GM23248 (cell line): Measurements from ENCODE around the gene IMMT. TPM values are rescaled to one million over a fixed set of nuclear protein-coding genes. Genes with fewer than 3 reads are reported as not detected.

Experiments
- DNase-seq: peaks from one replicate; pipeline ENCODE4 v3.0.0-alpha.2; 2015
- H2AFZ ChIP-seq: fragments of 200-600 bp; sonication (generic); 2 replicates; pipeline ENCODE4 v1.6.1; 2016; ENCODE audit warnings: antibody characterized with exemption
- H3F3A ChIP-seq: fragments of 200-600 bp; sonication (generic); 2 replicates; pipeline ENCODE4 v1.6.1; 2016; ENCODE audit warnings: mild to moderate bottlenecking, antibody characterized with exemption, mixed run types; ENCODE audit not compliant: insufficient read depth
- H3K27ac ChIP-seq: fragments of 200-600 bp; sonication (generic); 2 replicates; pipeline ENCODE4 v1.5.1; 2016; ENCODE audit warnings: mild to moderate bottlenecking
- H3K27me3 ChIP-seq: fragments of 200-600 bp; sonication (generic); replicated peaks from 2 replicates; pipeline ENCODE4 v1.6.1; 2016; ENCODE audit warnings: mild to moderate bottlenecking; ENCODE audit not compliant: insufficient read depth
- H3K36me3 ChIP-seq: fragments of 200-600 bp; sonication (generic); 2 replicates; pipeline ENCODE4 v1.6.1; 2016; ENCODE audit warnings: low read depth, mild to moderate bottlenecking
- H3K4me1 ChIP-seq: fragments of 200-600 bp; sonication (generic); 2 replicates; pipeline ENCODE4 v1.6.1; 2016; ENCODE audit warnings: mild to moderate bottlenecking; ENCODE audit not compliant: insufficient read depth
- H3K4me2 ChIP-seq: fragments of 200-600 bp; sonication (generic); one replicate; pipeline ENCODE4 v1.6.1; 2016; ENCODE audit warnings: mild to moderate bottlenecking; ENCODE audit not compliant: unreplicated experiment
- H3K4me3 ChIP-seq: fragments of 200-600 bp; sonication (generic); 2 replicates; pipeline ENCODE4 v1.5.1; 2016; ENCODE audit warnings: mild to moderate bottlenecking
- H3K79me2 ChIP-seq: fragments of 200-600 bp; sonication (generic); 2 replicates; pipeline ENCODE4 v1.6.1; 2016; ENCODE audit warnings: mild to moderate bottlenecking; ENCODE audit not compliant: insufficient read depth
- H3K9ac ChIP-seq: fragments of 200-600 bp; sonication (generic); 2 replicates; pipeline ENCODE4 v1.6.1; 2016; ENCODE audit warnings: mild to moderate bottlenecking
- H3K9me2 ChIP-seq: fragments of 200-600 bp; sonication (generic); 2 replicates; pipeline ENCODE4 v1.6.1; 2016; ENCODE audit warnings: mixed run types, mild to moderate bottlenecking, moderate library complexity; ENCODE audit not compliant: insufficient read depth
- H3K9me3 ChIP-seq: fragments of 200-600 bp; sonication (generic); one replicate; pipeline ENCODE4 v1.6.1; 2017; ENCODE audit warnings: low read depth
- H4K20me1 ChIP-seq: fragments of 200-600 bp; sonication (generic); 2 replicates; pipeline ENCODE4 v1.6.0; 2016; ENCODE audit not compliant: insufficient read depth
- EZH2 ChIP-seq: fragments of 200-600 bp; sonication (generic); IDR thresholded peaks from 2 replicates; pipeline ENCODE4 v1.6.1; 2018; ENCODE audit warnings: antibody characterized with exemption, mild to moderate bottlenecking; ENCODE audit not compliant: insufficient read depth, poor library complexity, severe bottlenecking
- EZH2phosphoT487 ChIP-seq: fragments of 200-600 bp; sonication (generic); IDR thresholded peaks from 2 replicates; pipeline ENCODE4 v1.6.1; 2018; ENCODE audit warnings: antibody characterized with exemption, moderate library complexity, mild to moderate bottlenecking, low read depth; ENCODE audit not compliant: insufficient read depth
- WGBS, 2 experiments: methylation state at CpG; one replicate each; pipeline ENCODE4 v1.1.6; 2015 to 2017; ENCODE audit warnings: low lambda C conversion rate in 2 of 2, low coverage in 1 of 2; ENCODE audit errors: missing lambda C conversion rate in 2 of 2; 5-methylcytosine and 5-hydroxymethylcytosine counted together
- in situ Hi-C: fragments of 300-500 bp; cut with MboI; formaldehyde crosslinking; loops from 2 replicates; pipeline ENCODE4 v1.15.0; 2020
- microRNA-seq: library from miRNA; unstranded; fragments of <30 nt; microRNA quantifications from one replicate; pipeline ENCODE4, GENCODE V29; 2016; ENCODE audit warnings: borderline number of aligned reads
- polyA plus RNA-seq: library from polyadenylated mRNA; unstranded; fragments of >200 nt; fragmentation: Nextera tagmentation; extraction: Ambion mirVana; gene quantifications from 2 replicates; pipeline ENCODE4 v1.2.1, GENCODE V29; 2016
- small RNA-seq: library from RNA; depleted of rRNA; stranded (forward); fragments of <200 nt; gene quantifications from one replicate; pipeline ENCODE3, GENCODE V24; 2014; ENCODE audit warnings: low read depth, low replicate concordance
- total RNA-seq: library from RNA; depleted of rRNA; stranded (reverse); fragments of >200 nt; shearing (Covaris generic); gene quantifications from 2 replicates; pipeline ENCODE4 v1.2.3, GENCODE V29; 2014; rRNA removed

IMMT gene
- total and polyA plus RNA-seq, 2 experiments from 2014 or later = 60.4 to 75.4 TPM

DNA sequence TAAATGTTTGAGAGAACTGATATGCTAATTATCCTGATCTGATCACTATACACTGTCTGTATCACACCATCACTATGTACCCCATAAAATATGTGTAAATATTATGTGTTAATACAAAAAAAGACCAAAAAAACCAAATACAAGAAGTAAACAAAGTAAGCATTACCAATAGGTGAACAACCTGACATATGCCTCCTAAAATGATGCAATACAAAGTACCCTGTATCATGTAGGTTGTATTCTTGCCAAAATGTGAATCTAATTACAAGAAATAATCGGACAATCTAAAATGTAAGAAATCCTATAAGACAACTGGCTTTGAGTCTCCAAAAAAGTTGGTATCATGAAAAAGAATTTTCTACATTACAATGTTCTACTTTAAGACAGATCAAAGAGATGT lies 97.3 kb downstream of the IMMT start:
- Histone ChIP-seq H3K36me3 (peaks cover 41% of the 10 kb centered on the region), H3K79me2 (peaks cover 93% of the 10 kb centered on the region), H2AFZ (no peak overlapping the region), H3K4me3 (no peak overlapping the region), H3K9ac (no peak overlapping the region), H3K9me3 (no peaks in the 10 kb centered on the region), H3K4me1 (no peaks in the 10 kb centered on the region), H3K9me2 (no peaks in the 10 kb centered on the region), H4K20me1 (no peaks in the 10 kb centered on the region), H3F3A (no peaks in the 10 kb centered on the region), H3K27me3 (no peaks in the 10 kb centered on the region), H3K4me2 (no peak overlapping the region), H3K27ac (no peak overlapping the region)
- TF ChIP-seq EZH2 = no peak
- TF ChIP-seq EZH2phosphoT487 = no peak
- in situ Hi-C loops = loop anchor here (25.0 kb wide), 1 partner anchor 461 kb away; no protein-coding TSS in a partner anchor
- WGBS, 2 experiments = 61 to 68% methylated on average over 1 of the region's 1 CpG
- DNase-seq = no peak

DNA sequence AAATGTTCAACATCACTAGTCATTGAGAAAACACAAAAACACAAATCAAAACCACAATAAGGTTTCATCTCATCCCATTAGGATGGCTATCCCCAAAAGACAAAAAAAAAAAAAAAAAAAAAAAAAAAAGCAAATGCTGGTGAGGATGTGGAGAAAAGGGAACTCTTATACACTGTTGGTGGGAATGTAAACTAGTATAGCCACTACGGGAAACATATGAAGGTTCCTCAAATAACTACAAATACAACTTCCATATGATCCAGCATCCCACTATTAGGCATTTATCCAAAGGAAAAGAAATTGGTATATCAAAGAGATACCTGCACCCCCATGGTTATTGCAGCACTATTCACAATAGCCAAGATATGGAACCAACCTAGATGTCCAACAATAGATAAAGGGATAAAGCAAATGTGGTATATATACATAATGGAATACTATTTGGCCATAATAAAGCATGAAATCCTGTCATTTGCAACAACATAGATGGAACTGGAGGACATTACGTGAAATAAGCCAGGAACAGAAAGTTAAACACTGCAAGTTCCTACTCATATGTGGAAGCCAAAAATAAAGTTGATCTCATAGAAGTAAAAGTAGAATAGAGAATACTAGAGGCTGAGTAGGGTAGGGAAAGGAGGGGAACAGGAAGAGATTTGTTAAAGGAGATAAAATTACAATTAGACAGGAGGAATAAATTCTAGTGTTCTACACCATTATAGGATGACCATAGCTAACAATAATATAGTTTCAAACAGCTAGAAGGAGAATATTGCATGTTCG lies 98.0 kb downstream of the IMMT start:
- no peaks in the 10 kb centered on the region for H3K9me3 ChIP-seq
- H3F3A ChIP-seq = no peaks in the 10 kb centered on the region
- H2AFZ ChIP-seq = no peak overlapping the region
- TF ChIP-seq EZH2phosphoT487 (no peak), EZH2 (no peak)
- DNase-seq = no peak
- no peak overlapping the region for H3K9ac ChIP-seq
- no peak overlapping the region for H3K4me3 ChIP-seq
- no peak overlapping the region for H3K27ac ChIP-seq
- 93 to 100% methylated on average over 3 of the region's 3 CpGs for WGBS, 2 experiments
- no peaks in the 10 kb centered on the region for H3K4me1 ChIP-seq
- H4K20me1 ChIP-seq = no peaks in the 10 kb centered on the region
- no peaks in the 10 kb centered on the region for H3K9me2 ChIP-seq
- no peaks in the 10 kb centered on the region for H3K27me3 ChIP-seq
- in situ Hi-C loops = loop anchor here (25.0 kb wide), 1 partner anchor 460 kb away; no protein-coding TSS in a partner anchor
- H3K4me2 ChIP-seq = no peak overlapping the region
- peaks cover 41% of the 10 kb centered on the region for H3K36me3 ChIP-seq
- peaks cover 86% of the 10 kb centered on the region for H3K79me2 ChIP-seq

DNA sequence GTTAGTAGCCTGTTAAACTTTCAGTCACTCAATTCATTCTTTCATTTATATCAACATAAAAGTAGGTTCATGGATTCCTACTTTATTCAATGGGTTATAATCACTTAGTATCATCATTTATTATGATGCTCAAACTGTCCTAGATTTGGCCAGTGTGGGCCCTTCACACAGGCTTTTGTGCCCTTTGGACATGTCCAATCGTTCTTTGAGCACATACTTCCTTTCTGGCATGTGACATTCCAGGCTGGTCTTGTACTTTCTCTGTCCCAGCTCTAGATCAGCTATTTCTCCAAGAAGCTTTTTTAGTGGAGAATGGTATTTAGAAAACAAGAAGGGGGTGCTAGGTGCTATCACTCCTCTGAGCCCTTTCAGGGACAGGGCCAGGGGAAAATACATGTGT lies 101.0 kb downstream of the IMMT start:
- DNase-seq = no peak
- WGBS, 2 experiments = 92 to 100% methylated on average over 1 of the region's 1 CpG
- no peaks in the 10 kb centered on the region for H3K27me3 ChIP-seq
- no peaks in the 10 kb centered on the region for H3K9me2 ChIP-seq
- H3K4me3 ChIP-seq = no peak overlapping the region
- no peak overlapping the region for H3K27ac ChIP-seq
- in situ Hi-C loops = loop anchor here (25.0 kb wide), 1 partner anchor 457 kb away; no protein-coding TSS in a partner anchor
- no peaks in the 10 kb centered on the region for H3F3A ChIP-seq
- no peak overlapping the region for H3K4me2 ChIP-seq
- TF ChIP-seq EZH2phosphoT487 = no peak
- no peak for TF ChIP-seq EZH2
- H3K79me2 ChIP-seq = peaks cover 56% of the 10 kb centered on the region
- H3K9ac ChIP-seq = no peak overlapping the region
- no peaks in the 10 kb centered on the region for H3K4me1 ChIP-seq
- H3K36me3 ChIP-seq = peaks cover 34% of the 10 kb centered on the region
- H2AFZ ChIP-seq = no peak overlapping the region
- H3K9me3 ChIP-seq = no peaks in the 10 kb centered on the region
- H4K20me1 ChIP-seq = no peaks in the 10 kb centered on the region

Small RNA genes lying within 50 kb of the gene (microRNA-seq; reads per million reads assigned to microRNA genes)
- not detected for gene MIR4779

Small RNA genes lying within 50 kb of the gene (small RNA-seq; reads per million reads assigned to genes)
- gene MIR4779 (not detected), gene RF00019 (not detected), gene SNORD94 (162 reads per million, percentile 96 among the genes with 10 or more reads in this experiment)

Other genes starting within 250 kb of the IMMT start
- gene POLR1A, start 89.6 kb downstream of the IMMT start, total RNA-seq = 13.0 and 17.6 TPM in 2 replicates
- gene POLR1A, start 89.6 kb downstream of the IMMT start, polyA plus RNA-seq = 7.3 and 8.9 TPM in 2 replicates
- 62.6 and 65.4 TPM in 2 replicates for gene PTCD3, start 89.2 kb downstream of the IMMT start, total RNA-seq
- 59.3 and 63.5 TPM in 2 replicates for gene PTCD3, start 89.2 kb downstream of the IMMT start, polyA plus RNA-seq
- 17.3 and 18.9 TPM in 2 replicates for gene MRPL35, start 4.0 kb upstream of the IMMT start, total RNA-seq
- 45.2 and 46.2 TPM in 2 replicates for gene MRPL35, start 4.0 kb upstream of the IMMT start, polyA plus RNA-seq
- not detected in 2 replicates for gene REEP1, start 142.2 kb upstream of the IMMT start, total RNA-seq
- gene REEP1, start 142.2 kb upstream of the IMMT start, polyA plus RNA-seq = 0.27 TPM in 1 of 2 replicates, not detected in the other
- gene KDM3A, start 245.9 kb upstream of the IMMT start, total RNA-seq = 23.6 and 24.4 TPM in 2 replicates
- gene KDM3A, start 245.9 kb upstream of the IMMT start, polyA plus RNA-seq = 13.1 and 14.6 TPM in 2 replicates